Esophagus squamous epithelium (tissue), 5 donors: ENCODE data around the gene PRSS50. TPM values are rescaled to one million over a fixed set of nuclear protein-coding genes. Genes with fewer than 3 reads are reported as not detected.

Source experiments
- DNase-seq: peaks from one replicate; lab custom pipeline; 2025; lab: John Stamatoyannopoulos, UW
- H3K27ac ChIP-seq, 4 donors: fragments of 200-600 bp; sonication (generic); one replicate each; pipeline ENCODE4 v1.5.1; 2016 to 2019; ENCODE audit warnings: mild to moderate bottlenecking in 1 of 4
- H3K27me3 ChIP-seq, 4 donors: fragments of 200-600 bp; sonication (generic); 1 replicate in 3 of 4; 2 replicates in 1 of 4; pipeline versions ENCODE4 v1.5.1 to v1.6.0; 2017 to 2021; ENCODE audit warnings: antibody characterized with exemption in 1 of 4
- H3K36me3 ChIP-seq, 3 donors: fragments of 200-600 bp; sonication (generic); one replicate each; pipeline ENCODE4 v1.5.1; 2016 to 2019
- H3K4me1 ChIP-seq, 3 donors: fragments of 200-600 bp; sonication (generic); one replicate each; pipeline ENCODE4 v1.5.1; 2017 to 2019
- H3K4me3 ChIP-seq, 4 donors: fragments of 200-600 bp; sonication (generic); 1 replicate in 3 of 4; 2 replicates in 1 of 4; pipeline ENCODE4 v1.5.1; 2016 to 2019; ENCODE audit warnings: mild to moderate bottlenecking in 2 of 4, moderate library complexity in 1 of 4
- H3K9me3 ChIP-seq, 3 donors: fragments of 200-600 bp; sonication (generic); one replicate each; pipeline ENCODE4 v1.5.1; 2016 to 2019
- POLR2A ChIP-seq, 4 donors: fragments of 450-650 bp; IDR thresholded peaks; one replicate each; pipeline ENCODE4 v1.6.1; 2017; ENCODE audit warnings: antibody characterized with exemption in 4 of 4, mild to moderate bottlenecking in 4 of 4, moderate library complexity in 3 of 4
- WGBS, 2 donors: methylation state at CpG; one replicate each; pipeline ENCODE4 v1.1.5; 2018; 5-methylcytosine and 5-hydroxymethylcytosine counted together
- intact Hi-C: fragments of 100-400 bp; cut with DNase I; formaldehyde crosslinking; loops from one replicate; pipeline ENCODE4 v1.15.0; 2022
- total RNA-seq, 4 donors: library from RNA; depleted of rRNA; stranded (reverse); fragments of >200 nt; gene quantifications; one replicate each; pipeline ENCODE4 v1.1.0, GENCODE V29; 2016
- TF ChIP-seq, protein P1 (sequence below), 6 experiments: fragments of 450-650 bp in 4 of 6; fragments of 200-600 bp in 2 of 6; sonication (generic) in 2 of 6; IDR thresholded peaks; one replicate each; pipeline ENCODE4 v1.5.1; 2016 to 2019; ENCODE audit warnings: antibody characterized with exemption in 6 of 6, mild to moderate bottlenecking in 4 of 6, moderate library complexity in 4 of 6
- donor health status: DM: yes; HTN: yes; CAD: no.

The PRSS50 gene
- total RNA-seq, 4 donors from 2014 or later: 0.19 TPM; not detected in 3

DNA sequence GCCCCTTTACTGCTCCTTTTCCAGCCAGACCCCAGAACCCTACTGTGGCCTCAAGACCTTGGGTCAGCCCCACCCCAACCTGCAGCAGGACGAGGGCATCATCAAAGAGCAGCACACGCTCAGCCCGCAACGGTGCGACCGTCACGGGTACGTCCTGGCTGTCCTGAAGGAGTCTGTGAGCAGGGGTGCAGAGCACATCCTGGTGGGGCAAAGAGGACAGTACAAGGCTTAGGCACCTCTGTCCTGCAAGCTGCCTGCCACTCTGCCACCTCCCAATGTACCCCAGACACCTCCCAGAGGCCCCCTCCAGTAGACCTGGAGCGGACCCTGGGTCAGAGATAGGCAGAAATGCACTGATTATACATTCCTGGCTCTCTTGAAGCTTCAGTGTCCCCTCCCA is 32.2 kb downstream of the PRSS50 start:
- DNase-seq: no peak
- no peaks in the 10 kb centered on the region for H3K9me3 ChIP-seq
- WGBS, 2 donors: 100% methylated on average over 1 of the region's 9 CpGs
- peaks cover 3 to 20% (median 6%) of the 10 kb centered on the region in 3 donors for H3K4me1 ChIP-seq
- H3K4me3 ChIP-seq: no peak overlapping the region
- H3K27me3 ChIP-seq: no peaks in the 10 kb centered on the region
- H3K36me3 ChIP-seq: peaks cover 13 to 92% (median 51%) of the 10 kb centered on the region in 3 donors
- H3K27ac ChIP-seq: no peak overlapping the region
- intact Hi-C loops: no loop called here
- TF ChIP-seq POLR2A (IDR thresholded peaks at IDR 0.05): no peak

DNA sequence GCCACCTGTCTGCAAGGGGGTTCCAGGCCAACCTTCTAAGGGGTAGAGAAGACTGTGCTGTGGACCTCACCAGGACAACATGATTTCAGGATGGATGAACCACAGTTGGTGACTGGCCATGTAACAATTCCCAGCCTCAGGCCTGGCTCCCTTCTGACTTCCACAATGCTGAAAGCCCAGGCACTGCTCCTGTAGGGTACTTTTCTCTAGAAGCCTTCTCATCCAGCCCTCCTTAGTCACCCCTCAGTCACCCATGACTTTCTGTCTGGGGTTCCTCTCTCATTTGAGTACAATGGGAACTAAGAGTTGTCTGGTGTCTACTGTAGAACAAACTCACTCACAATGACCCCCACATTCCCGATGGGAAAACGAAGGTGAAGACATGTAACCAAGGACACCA is 32.8 kb downstream of the PRSS50 start:
- H3K27ac ChIP-seq: no peak overlapping the region
- DNase-seq: no peak
- H3K36me3 ChIP-seq: peaks cover 13 to 97% (median 51%) of the 10 kb centered on the region in 3 donors
- TF ChIP-seq, protein P1, sequence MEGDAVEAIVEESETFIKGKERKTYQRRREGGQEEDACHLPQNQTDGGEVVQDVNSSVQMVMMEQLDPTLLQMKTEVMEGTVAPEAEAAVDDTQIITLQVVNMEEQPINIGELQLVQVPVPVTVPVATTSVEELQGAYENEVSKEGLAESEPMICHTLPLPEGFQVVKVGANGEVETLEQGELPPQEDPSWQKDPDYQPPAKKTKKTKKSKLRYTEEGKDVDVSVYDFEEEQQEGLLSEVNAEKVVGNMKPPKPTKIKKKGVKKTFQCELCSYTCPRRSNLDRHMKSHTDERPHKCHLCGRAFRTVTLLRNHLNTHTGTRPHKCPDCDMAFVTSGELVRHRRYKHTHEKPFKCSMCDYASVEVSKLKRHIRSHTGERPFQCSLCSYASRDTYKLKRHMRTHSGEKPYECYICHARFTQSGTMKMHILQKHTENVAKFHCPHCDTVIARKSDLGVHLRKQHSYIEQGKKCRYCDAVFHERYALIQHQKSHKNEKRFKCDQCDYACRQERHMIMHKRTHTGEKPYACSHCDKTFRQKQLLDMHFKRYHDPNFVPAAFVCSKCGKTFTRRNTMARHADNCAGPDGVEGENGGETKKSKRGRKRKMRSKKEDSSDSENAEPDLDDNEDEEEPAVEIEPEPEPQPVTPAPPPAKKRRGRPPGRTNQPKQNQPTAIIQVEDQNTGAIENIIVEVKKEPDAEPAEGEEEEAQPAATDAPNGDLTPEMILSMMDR (IDR thresholded peaks at IDR 0.05): no peak
- TF ChIP-seq POLR2A (IDR thresholded peaks at IDR 0.05): no peak
- intact Hi-C loops: no loop called here
- H3K9me3 ChIP-seq: no peaks in the 10 kb centered on the region
- H3K4me1 ChIP-seq: peaks cover 0 to 15% (median under 1%) of the 10 kb centered on the region in 3 donors
- no peaks in the 10 kb centered on the region for H3K27me3 ChIP-seq
- no peak overlapping the region for H3K4me3 ChIP-seq
- 100% methylated on average over 2 of the region's 2 CpGs for whole genome bisulfite sequencing, 2 donors

DNA sequence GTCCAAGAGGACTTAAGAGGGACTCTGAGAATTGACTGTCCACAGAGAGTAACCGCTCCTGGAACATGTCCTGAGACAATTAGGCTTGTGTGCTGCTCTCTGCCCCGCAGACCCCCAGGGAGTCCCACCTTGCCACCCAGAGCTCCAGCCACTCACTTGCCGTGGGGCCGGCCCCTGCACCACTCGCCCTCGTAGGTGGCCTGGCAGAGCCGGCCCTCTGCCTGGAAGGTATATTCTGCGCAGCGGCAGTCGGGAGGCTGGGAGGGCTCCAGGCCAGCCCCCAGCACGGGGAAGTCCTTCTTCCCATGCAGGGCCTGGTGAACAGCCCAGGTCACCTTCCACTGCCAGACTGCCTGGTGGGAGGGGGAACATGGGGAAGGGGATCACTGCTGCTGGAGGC is 34.7 kb downstream of the PRSS50 start:
- no peak overlapping the region for H3K4me3 ChIP-seq
- intact Hi-C loops: no loop called here
- no peak for TF ChIP-seq POLR2A (IDR thresholded peaks at IDR 0.05)
- TF ChIP-seq, protein P1 (IDR thresholded peaks at IDR 0.05): no peak
- H3K36me3 ChIP-seq: peaks cover 13 to 100% (median 47%) of the 10 kb centered on the region in 3 donors
- H3K27ac ChIP-seq: no peak overlapping the region
- H3K4me1 ChIP-seq: no peaks in the 10 kb centered on the region
- no peaks in the 10 kb centered on the region for H3K27me3 ChIP-seq
- DNase-seq: no peak
- H3K9me3 ChIP-seq: no peaks in the 10 kb centered on the region
- 67 to 85% methylated on average over 1 to 7 of the region's 11 CpGs for WGBS, 2 donors

DNA sequence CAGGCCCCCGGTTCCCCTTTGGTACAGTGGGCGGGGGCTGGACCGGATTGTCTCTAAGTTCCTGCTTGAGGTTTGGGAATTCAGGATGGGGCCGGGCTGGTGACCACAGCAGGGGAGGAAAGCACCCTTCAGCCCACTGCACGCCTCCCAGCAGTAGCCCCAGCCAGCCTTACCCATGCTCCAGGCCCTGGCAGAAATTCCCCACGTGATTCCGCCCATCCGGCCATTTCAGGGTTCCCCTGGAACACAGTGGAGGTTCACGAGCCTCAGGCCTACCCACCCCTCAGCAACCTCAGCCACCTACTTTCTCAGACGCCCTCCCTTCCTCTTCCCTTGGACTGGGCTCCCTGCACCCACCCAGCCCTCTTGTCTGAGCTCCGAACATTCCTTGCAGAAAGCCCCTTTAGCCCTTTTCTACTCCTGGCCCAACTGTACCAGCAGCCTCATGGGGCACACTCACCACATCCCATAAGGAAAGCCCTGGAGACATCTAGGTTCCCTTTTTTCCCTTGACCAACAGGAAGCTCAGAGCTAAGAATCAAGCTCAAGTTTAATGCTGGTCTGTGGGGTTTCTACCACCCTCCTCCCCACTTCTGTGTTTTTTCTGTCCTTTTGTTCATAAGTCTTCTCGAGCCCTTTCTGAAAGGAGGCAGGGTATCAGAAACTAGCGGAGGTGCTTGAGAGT is 35.7 kb downstream of the PRSS50 start:
- 86 to 88% methylated on average over 8 to 10 of the region's 13 CpGs for WGBS, 2 donors
- no peak for DNase-seq
- no peaks in the 10 kb centered on the region for H3K9me3 ChIP-seq
- peaks cover 13 to 100% (median 46%) of the 10 kb centered on the region in 3 donors for H3K36me3 ChIP-seq
- TF ChIP-seq, protein P1 (IDR thresholded peaks at IDR 0.05): no peak
- TF ChIP-seq POLR2A (IDR thresholded peaks at IDR 0.05): no peak
- H3K27ac ChIP-seq: no peak overlapping the region
- H3K4me1 ChIP-seq: peaks cover 0 to 5% (median 0%) of the 10 kb centered on the region in 3 donors
- no peak overlapping the region for H3K4me3 ChIP-seq
- intact Hi-C loops: no loop called here
- no peaks in the 10 kb centered on the region for H3K27me3 ChIP-seq

DNA sequence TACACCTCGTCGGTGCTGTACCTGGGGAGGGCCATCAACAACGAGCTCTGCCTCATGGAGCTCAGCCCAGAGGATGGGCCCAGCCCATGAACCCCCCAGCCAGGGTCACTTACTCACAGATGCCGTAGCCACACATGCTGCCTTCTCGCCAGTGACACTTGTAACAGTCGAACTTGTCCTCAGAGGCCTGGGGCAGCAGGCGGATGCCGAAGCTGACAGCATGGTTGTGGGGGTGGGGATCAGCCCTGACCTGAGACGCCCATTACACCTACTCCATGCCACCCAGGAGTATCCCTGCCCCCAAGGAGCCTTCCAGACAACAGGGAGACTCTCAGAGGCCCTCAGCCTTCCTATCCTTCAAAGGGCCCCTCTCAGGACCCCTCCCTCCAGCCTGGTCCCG is 36.3 kb downstream of the PRSS50 start:
- Histone ChIP-seq H3K4me1 (peaks cover 0 to 11% (median 0%) of the 10 kb centered on the region in 3 donors), H3K9me3 (no peaks in the 10 kb centered on the region), H3K27ac (no peak overlapping the region), H3K27me3 (no peaks in the 10 kb centered on the region), H3K36me3 (peaks cover 13 to 100% (median 41%) of the 10 kb centered on the region in 3 donors), H3K4me3 (no peak overlapping the region)
- no peak for DNase-seq
- TF ChIP-seq POLR2A (IDR thresholded peaks at IDR 0.05): no peak
- TF ChIP-seq, protein P1 (IDR thresholded peaks at IDR 0.05): no peak
- WGBS, 2 donors: 63 to 65% methylated on average over 2 to 4 of the region's 10 CpGs
- intact Hi-C loops: no loop called here
